ENCODE data around the gene SPEF2.

SPEF2 gene

DNA sequence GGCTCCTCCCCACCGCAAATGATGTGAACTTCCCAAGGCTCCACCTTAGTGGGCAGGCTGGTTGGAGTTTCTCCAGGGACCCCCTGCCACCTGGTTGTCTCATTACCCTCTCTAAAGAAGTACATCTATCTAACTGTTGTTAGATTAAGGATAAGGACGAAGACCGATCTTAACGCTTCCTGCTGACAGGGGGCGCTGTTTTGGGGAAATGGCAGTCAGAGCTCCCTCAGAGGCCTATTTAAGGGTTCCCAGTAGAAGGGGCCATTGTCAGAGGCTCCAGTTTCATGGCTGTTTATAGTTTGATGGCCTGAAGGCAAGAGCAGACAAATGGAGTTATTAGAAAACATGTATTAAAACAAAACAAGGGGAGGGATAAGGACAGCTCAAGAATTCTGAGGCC is 100.1 kb downstream of the SPEF2 start:
- DNase-seq (ENCODE audit: low read depth in 1 of 2, low spot score in 1 of 2), result no peak

GRCh38 chr5:35735718-35736117 is 118.1 kb downstream of the SPEF2 start:
- no peak for DNase-seq (ENCODE audit: low read depth in 1 of 2, low spot score in 1 of 2)

- DNase-seq (ENCODE audit: low read depth in 1 of 2, low spot score in 1 of 2), result peak in 1 of 2 donors; percentile 61
Observed at GRCh38 chr5:35736280-35736679, 118.6 kb downstream of the SPEF2 start.

DNA sequence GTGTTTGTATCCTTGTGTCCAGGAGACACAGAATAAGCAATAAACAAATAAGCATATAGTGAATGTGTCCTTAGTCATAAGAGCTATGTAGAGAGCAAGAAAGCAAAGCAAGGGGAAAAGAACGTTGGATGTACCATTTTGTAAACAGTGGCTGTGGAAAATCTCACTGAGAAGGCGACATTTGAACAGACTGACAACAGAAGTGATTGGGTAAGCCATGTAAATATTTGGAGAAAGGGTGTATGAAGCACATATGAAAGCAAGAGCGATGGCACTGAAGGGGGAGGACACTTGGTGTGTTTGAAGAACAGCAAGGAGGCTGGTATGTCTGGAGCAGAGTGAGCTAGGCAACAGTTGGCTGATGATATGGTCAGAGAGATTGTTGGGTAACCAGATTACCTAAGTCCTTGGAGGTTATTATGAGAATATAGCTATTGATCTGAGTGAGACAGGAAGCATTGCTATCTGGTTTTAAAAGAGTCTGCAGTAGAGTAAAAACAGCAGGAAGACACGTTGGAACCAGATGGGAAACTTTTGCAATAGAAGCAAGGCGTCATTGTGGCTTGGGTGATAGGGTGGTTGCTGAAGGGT is 123.6 kb downstream of the SPEF2 start:
- no peak for DNase-seq (ENCODE audit: low read depth in 1 of 2, low spot score in 1 of 2)

- no peak for DNase-seq (ENCODE audit: low read depth in 1 of 2, low spot score in 1 of 2)
Observed at GRCh38 chr5:35741971-35742370, 124.3 kb downstream of the SPEF2 start.

GRCh38 chr5:35743644-35744043 is 126.0 kb downstream of the SPEF2 start:
- no peak for DNase-seq (ENCODE audit: low read depth in 1 of 2, low spot score in 1 of 2)

DNA sequence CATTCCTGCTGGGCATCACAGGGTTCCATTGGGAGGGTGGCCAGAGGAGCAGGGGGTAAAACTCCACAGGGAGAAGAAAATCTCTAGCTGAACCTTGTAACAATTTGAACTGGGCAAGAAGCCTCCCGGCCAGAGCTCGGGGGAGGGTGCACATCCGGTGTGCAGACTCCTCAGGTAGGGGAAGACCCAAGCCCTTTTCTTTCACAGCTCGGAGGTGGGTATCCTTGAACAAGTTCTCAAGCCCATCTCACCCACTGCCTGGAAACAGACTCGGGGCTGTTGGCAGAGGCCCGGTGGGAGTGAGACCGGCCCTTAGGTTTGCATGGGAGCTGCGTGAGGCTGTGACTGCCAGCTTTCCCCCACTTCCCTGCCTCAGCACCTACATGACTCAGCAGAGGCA is 127.5 kb downstream of the SPEF2 start:
- DNase-seq (ENCODE audit: low read depth in 1 of 2, low spot score in 1 of 2), result no peak

DNA sequence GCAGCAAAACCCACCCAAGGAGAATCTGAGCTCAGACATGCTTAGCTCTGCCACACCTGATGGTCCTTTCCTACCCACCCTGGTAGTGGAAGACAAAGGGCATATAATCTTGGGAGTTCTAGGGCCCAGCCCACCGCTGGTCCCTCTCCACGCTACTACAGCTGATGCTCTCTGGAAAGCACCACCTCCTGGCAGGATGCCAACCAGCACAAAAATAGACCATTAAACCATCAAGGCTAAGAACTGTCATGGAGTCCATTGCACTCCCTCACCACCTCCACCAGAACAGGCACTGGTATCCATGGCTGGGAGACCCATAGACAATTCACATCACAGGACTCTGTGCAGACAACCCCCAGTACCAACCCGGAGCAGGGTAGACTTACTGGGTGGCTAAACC is 128.0 kb downstream of the SPEF2 start:
- DNase-seq (ENCODE audit: low read depth in 1 of 2, low spot score in 1 of 2), result no peak

- no peak for DNase-seq (ENCODE audit: low read depth in 1 of 2, low spot score in 1 of 2)
Observed at GRCh38 chr5:35752012-35752411, 134.3 kb downstream of the SPEF2 start.

DNA sequence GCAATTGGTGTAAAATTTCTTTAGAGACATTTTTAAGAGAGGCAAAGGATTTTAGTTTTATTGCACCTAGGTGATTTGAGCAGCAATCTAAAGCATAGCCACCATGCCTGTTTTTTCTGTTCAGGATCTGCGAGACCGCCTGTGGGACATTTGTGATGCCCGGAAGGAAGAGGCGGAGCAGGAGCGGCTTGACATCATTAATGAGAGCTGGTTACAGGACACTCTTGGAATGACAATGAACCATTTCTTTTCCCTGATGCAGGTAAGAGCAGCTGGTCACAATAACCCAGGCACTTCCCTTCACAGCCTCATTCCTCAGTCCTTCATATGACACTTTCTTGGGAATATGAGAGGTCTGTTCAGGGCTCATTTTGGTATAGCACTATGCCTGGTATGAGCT is 135.8 kb downstream of the SPEF2 start:
- DNase-seq (ENCODE audit: low read depth in 1 of 2, low spot score in 1 of 2), result no peak

DNA sequence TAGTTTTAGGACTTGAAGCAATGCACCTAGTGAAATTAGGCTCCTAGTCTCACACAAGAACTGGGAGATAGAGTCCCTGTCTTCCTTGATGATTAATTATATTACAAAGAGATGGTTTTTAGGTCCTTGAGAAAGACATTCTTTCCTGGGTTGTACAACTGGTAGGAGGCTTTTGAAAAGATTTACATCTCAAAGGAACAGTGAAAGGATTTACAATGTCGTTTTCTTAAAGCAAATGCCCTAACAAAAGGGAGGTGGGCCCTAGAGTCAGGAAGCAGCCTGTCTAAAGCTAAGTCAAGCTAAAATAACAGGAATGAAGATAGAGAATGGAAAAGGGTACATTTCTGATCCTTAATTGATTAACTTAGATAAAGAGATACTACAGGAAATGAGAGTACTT is 136.8 kb downstream of the SPEF2 start:
- DNase-seq (ENCODE audit: low read depth in 1 of 2, low spot score in 1 of 2), result no peak

- DNase-seq (ENCODE audit: low read depth in 1 of 2, low spot score in 1 of 2), result no peak
Observed at GRCh38 chr5:35755966-35756365, 138.3 kb downstream of the SPEF2 start.

GRCh38 chr5:35758151-35758724 is 140.6 kb downstream of the SPEF2 start:
- no peak for DNase-seq (ENCODE audit: low read depth in 1 of 2, low spot score in 1 of 2)

GRCh38 chr5:35761541-35761940 is 143.9 kb downstream of the SPEF2 start:
- no peak for DNase-seq (ENCODE audit: low read depth in 1 of 2, low spot score in 1 of 2)

GRCh38 chr5:35762368-35762767 is 144.7 kb downstream of the SPEF2 start:
- no peak for DNase-seq (ENCODE audit: low read depth in 1 of 2, low spot score in 1 of 2)

DNA sequence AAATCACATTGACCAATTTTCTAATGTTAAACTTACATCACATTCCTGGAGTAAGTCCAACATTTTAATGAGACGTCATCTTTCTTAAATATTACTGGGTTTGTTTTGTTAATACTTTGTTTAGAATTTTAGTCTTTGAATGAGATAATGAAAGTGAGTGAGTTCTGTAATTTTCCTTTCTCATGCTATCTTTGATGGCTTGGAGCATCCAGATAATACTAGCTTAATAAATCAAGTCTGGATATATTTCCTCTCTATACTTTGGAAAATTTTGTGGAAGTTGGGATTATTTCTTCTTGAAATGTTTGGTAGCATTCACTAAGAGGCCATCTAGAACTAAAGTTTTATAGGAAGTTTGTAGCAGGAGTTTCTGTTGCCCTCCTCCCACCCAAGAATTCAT is 148.3 kb downstream of the SPEF2 start:
- DNase-seq (ENCODE audit: low read depth in 1 of 2, low spot score in 1 of 2), result no peak

DNA sequence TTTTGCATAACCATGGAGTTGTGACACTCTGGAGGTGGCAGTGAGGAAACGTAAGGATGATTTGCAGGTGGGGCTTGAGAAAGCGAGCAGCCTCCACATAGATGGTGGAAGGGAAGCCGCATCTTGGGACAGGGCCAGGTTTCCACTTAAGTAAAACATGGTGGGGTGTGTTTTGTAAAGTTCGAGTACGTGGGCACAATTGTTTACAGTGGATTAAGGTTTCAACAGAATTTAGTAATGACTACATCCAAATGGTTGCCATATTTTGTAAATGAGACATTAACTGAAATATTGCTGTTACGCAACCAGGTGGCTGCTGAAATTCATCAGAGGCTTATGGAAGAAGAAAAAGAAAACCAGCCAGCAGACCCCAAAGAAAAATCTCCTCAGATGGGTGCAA is 153.6 kb downstream of the SPEF2 start:
- DNase-seq (ENCODE audit: low read depth in 1 of 2, low spot score in 1 of 2), result no peak

DNA sequence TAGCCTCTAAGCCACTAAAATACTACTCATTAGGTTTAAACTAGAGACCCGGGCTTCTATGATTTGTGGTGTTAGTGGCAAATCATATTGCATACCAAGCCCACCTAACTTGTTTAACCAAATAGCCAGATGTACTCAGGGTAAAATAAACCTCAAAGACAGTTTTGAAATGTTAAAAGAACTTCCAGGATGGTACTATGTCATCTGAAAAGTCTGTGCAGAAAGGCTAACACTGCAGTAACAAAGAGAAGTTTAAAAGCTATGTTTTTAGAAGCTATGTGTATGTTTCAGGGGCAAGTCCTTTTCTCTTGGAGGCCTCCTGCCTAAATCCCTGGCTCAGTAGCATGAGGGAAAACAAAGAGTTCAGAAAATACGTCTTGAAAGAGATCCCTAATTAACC is 154.2 kb downstream of the SPEF2 start:
- no peak for DNase-seq (ENCODE audit: low read depth in 1 of 2, low spot score in 1 of 2)

GRCh38 chr5:35773967-35774366 is 156.3 kb downstream of the SPEF2 start:
- DNase-seq (ENCODE audit: low read depth in 1 of 2, low spot score in 1 of 2), result no peak

- DNase-seq (ENCODE audit: low read depth in 1 of 2, low spot score in 1 of 2), result no peak
Observed at GRCh38 chr5:35776757-35777156, 159.1 kb downstream of the SPEF2 start.

DNA sequence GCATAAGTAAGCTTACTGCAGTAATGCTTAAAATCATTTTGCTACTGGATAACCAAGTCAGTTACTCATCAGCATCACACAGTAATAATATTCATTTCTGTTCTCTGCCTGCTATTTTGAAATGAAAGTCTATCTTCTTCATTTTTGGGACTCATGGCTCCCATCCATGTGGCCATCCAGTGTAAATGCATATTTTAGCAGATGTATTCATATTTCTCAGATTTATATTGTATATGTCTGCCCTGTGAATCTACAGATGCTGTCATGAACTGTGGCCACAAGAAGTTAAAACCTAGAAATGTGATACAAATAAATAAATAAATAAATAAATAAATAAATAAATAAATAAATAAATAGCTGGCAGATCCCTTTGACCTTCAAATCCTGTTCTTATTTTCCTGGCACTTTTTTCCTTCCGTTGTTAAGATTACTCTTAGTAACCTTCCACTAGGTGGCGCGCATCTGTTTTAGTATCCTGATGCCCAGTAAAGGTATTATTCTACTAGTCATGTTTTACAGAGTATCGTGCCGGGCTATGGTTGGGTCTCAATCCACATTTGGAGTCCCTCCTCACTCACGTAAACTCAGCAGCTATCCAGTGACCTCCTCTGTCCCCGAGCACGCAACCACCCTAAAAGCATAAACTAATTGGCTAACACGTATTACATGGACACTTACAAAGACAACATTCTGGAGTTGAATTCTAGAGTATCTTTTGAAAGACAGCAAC is 159.9 kb downstream of the SPEF2 start:
- DNase-seq (ENCODE audit: low read depth in 1 of 2, low spot score in 1 of 2), result peak in 1 of 2 donors; percentile 72

DNA sequence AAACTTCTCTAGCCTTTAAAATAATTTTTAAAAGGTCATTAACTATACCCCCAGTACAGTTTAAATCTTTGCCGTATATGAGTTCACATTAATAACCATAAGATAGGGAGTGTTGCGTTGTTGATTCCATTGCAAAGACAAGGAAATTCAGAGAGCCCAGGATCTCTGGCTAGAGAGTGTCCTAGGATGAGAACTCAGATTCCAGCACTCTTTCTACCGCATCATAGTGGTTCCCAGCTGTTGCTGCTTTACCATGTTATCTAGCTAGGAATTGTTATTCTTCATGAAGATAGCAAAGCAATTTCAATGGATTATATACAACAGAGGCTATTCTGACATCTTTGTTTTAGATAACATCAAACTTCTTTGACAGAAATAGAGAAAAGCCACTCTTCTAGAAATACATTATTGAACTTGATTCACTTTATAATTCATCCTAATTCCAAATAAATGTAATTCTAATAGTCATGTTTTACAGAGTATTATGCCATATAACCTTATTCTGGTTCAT is 160.7 kb downstream of the SPEF2 start:
- DNase-seq (ENCODE audit: low read depth in 1 of 2, low spot score in 1 of 2), result no peak

GRCh38 chr5:35780236-35780635 is 162.6 kb downstream of the SPEF2 start:
- DNase-seq (ENCODE audit: low read depth in 1 of 2, low spot score in 1 of 2), result peak in 1 of 2 donors; percentile 29
